Measurements from ENCODE around the gene ADAM33. TPM values are rescaled to one million over a fixed set of nuclear protein-coding genes. Genes with fewer than 3 reads are reported as not detected.

ADAM33 gene
- polyA plus RNA-seq, 1 donor from 2014 or later: not detected

DNA sequence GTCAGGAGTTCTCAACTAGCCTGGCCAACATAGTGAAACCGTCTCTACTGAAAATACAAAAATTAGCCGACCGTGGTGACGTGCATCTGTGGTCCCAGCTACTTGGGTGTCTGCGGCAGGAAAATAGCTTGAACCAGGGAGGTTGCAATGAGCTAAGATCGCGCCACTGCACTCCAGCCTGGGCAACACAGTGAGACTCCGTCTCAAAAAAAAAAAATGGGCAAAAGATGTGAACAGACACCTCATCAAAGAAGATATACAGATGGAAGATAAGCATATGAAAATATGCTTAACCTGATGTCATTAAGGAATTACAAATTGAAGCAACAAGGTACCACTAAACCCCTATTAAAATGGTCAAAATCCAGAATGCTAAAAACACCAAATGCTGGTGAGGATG, 41.5 kb upstream of the ADAM33 start:
- no peaks in the 10 kb centered on the region for H3K27me3 ChIP-seq (ENCODE audit: insufficient read depth, low read depth, low read length)
- no peak for TF ChIP-seq EZH2 (IDR thresholded peaks at IDR 0.05; ENCODE audit: borderline replicate concordance, insufficient read depth, low read length, poor library complexity, severe bottlenecking)
- TF ChIP-seq, protein P1, sequence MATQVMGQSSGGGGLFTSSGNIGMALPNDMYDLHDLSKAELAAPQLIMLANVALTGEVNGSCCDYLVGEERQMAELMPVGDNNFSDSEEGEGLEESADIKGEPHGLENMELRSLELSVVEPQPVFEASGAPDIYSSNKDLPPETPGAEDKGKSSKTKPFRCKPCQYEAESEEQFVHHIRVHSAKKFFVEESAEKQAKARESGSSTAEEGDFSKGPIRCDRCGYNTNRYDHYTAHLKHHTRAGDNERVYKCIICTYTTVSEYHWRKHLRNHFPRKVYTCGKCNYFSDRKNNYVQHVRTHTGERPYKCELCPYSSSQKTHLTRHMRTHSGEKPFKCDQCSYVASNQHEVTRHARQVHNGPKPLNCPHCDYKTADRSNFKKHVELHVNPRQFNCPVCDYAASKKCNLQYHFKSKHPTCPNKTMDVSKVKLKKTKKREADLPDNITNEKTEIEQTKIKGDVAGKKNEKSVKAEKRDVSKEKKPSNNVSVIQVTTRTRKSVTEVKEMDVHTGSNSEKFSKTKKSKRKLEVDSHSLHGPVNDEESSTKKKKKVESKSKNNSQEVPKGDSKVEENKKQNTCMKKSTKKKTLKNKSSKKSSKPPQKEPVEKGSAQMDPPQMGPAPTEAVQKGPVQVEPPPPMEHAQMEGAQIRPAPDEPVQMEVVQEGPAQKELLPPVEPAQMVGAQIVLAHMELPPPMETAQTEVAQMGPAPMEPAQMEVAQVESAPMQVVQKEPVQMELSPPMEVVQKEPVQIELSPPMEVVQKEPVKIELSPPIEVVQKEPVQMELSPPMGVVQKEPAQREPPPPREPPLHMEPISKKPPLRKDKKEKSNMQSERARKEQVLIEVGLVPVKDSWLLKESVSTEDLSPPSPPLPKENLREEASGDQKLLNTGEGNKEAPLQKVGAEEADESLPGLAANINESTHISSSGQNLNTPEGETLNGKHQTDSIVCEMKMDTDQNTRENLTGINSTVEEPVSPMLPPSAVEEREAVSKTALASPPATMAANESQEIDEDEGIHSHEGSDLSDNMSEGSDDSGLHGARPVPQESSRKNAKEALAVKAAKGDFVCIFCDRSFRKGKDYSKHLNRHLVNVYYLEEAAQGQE (IDR thresholded peaks at IDR 0.05; ENCODE audit: borderline replicate concordance): no peak
- TF ChIP-seq MXI1 (conservative IDR thresholded peaks at IDR 0.05; ENCODE audit: poor library complexity, severe bottlenecking): no peak
- TF ChIP-seq TAF1 (IDR thresholded peaks at IDR 0.05; ENCODE audit: low read depth): no peak
- TF ChIP-seq POLR2AphosphoS5 (IDR thresholded peaks at IDR 0.05): no peak
- TF ChIP-seq EP300 (conservative IDR thresholded peaks at IDR 0.05; ENCODE audit: poor library complexity, severe bottlenecking): no peak
- TF ChIP-seq SMC3 (conservative IDR thresholded peaks at IDR 0.05; ENCODE audit: poor library complexity): no peak
- no peak for TF ChIP-seq CTCF (IDR thresholded peaks at IDR 0.05; ENCODE audit: poor library complexity, severe bottlenecking)
- TF ChIP-seq RAD21 (conservative IDR thresholded peaks at IDR 0.05): no peak
- H3F3A ChIP-seq (ENCODE audit: insufficient read depth, low read length, poor library complexity, severe bottlenecking): no peaks in the 10 kb centered on the region

DNA sequence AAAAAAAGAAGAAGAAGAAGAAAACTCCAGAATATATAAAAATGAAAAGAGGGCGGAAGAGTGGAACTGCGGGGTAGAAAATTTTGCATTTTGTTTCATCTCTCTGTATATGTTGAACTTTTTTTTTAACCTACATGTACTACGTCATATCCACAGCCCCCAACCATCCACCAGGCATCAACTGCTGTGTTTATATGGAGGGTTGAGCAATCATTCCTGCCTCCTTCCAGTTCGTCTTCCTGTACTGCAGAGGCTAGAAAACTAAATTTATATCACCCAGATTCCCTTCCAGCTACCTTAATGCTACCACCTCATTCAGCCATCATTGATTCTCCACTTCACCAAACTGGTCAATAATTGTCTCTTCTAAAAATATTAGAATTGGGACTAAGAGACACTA, 40.1 kb upstream of the ADAM33 start:
- Histone ChIP-seq H3K4me3 (ENCODE audit: low read length) (no peak overlapping the region), H2AFZ (ENCODE audit: low read depth, low read length) (no peak overlapping the region), H3F3A (ENCODE audit: insufficient read depth, low read length, poor library complexity, severe bottlenecking) (no peaks in the 10 kb centered on the region), H3K4me2 (ENCODE audit: low read length) (no peak overlapping the region), H3K36me3 (ENCODE audit: insufficient read depth, low read length) (no peaks in the 10 kb centered on the region), H3K27ac (ENCODE audit: low read length) (no peak overlapping the region), H3K9ac (ENCODE audit: low read length) (no peak overlapping the region), H3K9me3 (ENCODE audit: low read length) (no peaks in the 10 kb centered on the region), H3K27me3 (ENCODE audit: insufficient read depth, low read depth, low read length) (no peaks in the 10 kb centered on the region), H3K79me2 (replicated peaks; ENCODE audit: insufficient read depth, low read length) (no peaks in the 10 kb centered on the region), H4K20me1 (ENCODE audit: insufficient read depth) (no peaks in the 10 kb centered on the region), H3K9me2 (ENCODE audit: insufficient read depth, low read length) (no peaks in the 10 kb centered on the region)
- TF ChIP-seq EP300 (conservative IDR thresholded peaks at IDR 0.05; ENCODE audit: poor library complexity, severe bottlenecking) (no peak), TAF1 (IDR thresholded peaks at IDR 0.05; ENCODE audit: low read depth) (no peak), EZH2 (IDR thresholded peaks at IDR 0.05; ENCODE audit: borderline replicate concordance, insufficient read depth, low read length, poor library complexity, severe bottlenecking) (no peak), POLR2AphosphoS5 (IDR thresholded peaks at IDR 0.05) (no peak), MXI1 (conservative IDR thresholded peaks at IDR 0.05; ENCODE audit: poor library complexity, severe bottlenecking) (no peak), RAD21 (conservative IDR thresholded peaks at IDR 0.05) (no peak)
- TF ChIP-seq, protein P1 (IDR thresholded peaks at IDR 0.05; ENCODE audit: borderline replicate concordance): no peak

More for the DNA sequence above, 41.5 kb upstream of the ADAM33 start:
- no peaks in the 10 kb centered on the region for H3K79me2 ChIP-seq (replicated peaks; ENCODE audit: insufficient read depth, low read length)
- H3K36me3 ChIP-seq (ENCODE audit: insufficient read depth, low read length): no peaks in the 10 kb centered on the region
- no peaks in the 10 kb centered on the region for H3K9me3 ChIP-seq (ENCODE audit: low read length)
- no peak overlapping the region for H3K4me3 ChIP-seq (ENCODE audit: low read length)
- H3K9ac ChIP-seq (ENCODE audit: low read length): no peak overlapping the region
- no peaks in the 10 kb centered on the region for H4K20me1 ChIP-seq (ENCODE audit: insufficient read depth)
- no peak overlapping the region for H3K4me2 ChIP-seq (ENCODE audit: low read length)
- no peaks in the 10 kb centered on the region for H3K9me2 ChIP-seq (ENCODE audit: insufficient read depth, low read length)
- H2AFZ ChIP-seq (ENCODE audit: low read depth, low read length): no peak overlapping the region
- no peak overlapping the region for H3K27ac ChIP-seq (ENCODE audit: low read length)
